Measurements from ENCODE around the gene RFESD.

DNA sequence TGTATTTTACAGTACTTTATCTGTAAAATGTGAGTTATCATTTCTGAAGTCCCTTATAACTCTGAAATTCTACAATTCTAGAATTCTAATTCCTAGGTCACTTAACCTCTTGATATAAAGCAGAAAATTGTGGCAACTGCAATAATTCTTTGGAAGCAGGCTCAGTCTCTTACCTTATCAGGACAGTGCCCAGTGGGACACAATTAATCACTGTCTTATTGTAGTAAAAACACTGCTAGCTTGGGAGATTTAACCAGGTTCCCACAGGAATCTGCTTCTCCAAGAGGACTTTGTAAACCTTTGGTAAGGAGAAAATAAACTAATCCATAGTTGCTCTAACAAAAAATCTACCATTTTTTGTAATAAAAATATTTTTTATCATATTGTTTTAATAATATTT is 54.5 kb downstream of the RFESD start:
- TF ChIP-seq, protein P1, sequence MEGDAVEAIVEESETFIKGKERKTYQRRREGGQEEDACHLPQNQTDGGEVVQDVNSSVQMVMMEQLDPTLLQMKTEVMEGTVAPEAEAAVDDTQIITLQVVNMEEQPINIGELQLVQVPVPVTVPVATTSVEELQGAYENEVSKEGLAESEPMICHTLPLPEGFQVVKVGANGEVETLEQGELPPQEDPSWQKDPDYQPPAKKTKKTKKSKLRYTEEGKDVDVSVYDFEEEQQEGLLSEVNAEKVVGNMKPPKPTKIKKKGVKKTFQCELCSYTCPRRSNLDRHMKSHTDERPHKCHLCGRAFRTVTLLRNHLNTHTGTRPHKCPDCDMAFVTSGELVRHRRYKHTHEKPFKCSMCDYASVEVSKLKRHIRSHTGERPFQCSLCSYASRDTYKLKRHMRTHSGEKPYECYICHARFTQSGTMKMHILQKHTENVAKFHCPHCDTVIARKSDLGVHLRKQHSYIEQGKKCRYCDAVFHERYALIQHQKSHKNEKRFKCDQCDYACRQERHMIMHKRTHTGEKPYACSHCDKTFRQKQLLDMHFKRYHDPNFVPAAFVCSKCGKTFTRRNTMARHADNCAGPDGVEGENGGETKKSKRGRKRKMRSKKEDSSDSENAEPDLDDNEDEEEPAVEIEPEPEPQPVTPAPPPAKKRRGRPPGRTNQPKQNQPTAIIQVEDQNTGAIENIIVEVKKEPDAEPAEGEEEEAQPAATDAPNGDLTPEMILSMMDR (IDR thresholded peaks at IDR 0.05; ENCODE audit: control extremely low read depth in 1 of 3, insufficient read depth in 1 of 3, low read depth in 1 of 3, low read length in 3 of 3): no peak
- TF ChIP-seq SRF (IDR thresholded peaks at IDR 0.05; ENCODE audit: low read depth, low read length) (no peak), RAD21 (IDR thresholded peaks at IDR 0.05 in 1 of 2, conservative IDR thresholded peaks at IDR 0.05 in 1 of 2; ENCODE audit: low read depth in 2 of 2, low read length in 2 of 2) (no peak), EZH2 (IDR thresholded peaks at IDR 0.05; ENCODE audit: low read depth, low read length, severe bottlenecking) (no peak), CHD1 (IDR thresholded peaks at IDR 0.05; ENCODE audit: low read depth, low read length) (no peak), SP1 (IDR thresholded peaks at IDR 0.05; ENCODE audit: low read depth, low read length) (no peak), RFX5 (IDR thresholded peaks at IDR 0.05; ENCODE audit: borderline replicate concordance, low read depth, low read length) (no peak), POLR2AphosphoS5 (IDR thresholded peaks at IDR 0.05; ENCODE audit: low read depth, low read length) (no peak), POU5F1 (IDR thresholded peaks at IDR 0.05; ENCODE audit: low read depth, low read length) (no peak), SP2 (IDR thresholded peaks at IDR 0.05; ENCODE audit: low read length) (no peak), POLR2A (IDR thresholded peaks at IDR 0.05; ENCODE audit: control extremely low read depth in 1 of 2, low read depth in 2 of 2, low read length in 2 of 2) (no peak)

Data from H1 (cell line).